K562 (cell line): ENCODE data around the gene COL28A1. TPM values are rescaled to one million over a fixed set of nuclear protein-coding genes. Genes with fewer than 3 reads are reported as not detected.

ENCODE experiments used
- ATAC-seq: fragments of 200-7000 bp; cut with Tn5 transposase; 3 replicates; pipeline ENCODE4 v1.9.1; 2020; ENCODE audit warnings: moderate library complexity
- BruUV-seq: library from RNA; stranded (reverse); fragments of 400-500 nt; replicated peaks from 2 replicates; lab custom pipeline; 2021; lab: Mats Ljungman, UMichigan
- CTCF ChIA-PET: fragments of 300-600 bp; formaldehyde crosslinking; extraction: SDS; loops from one replicate; lab custom pipeline; 2021; ENCODE audit warnings: low intra/inter-chr PET ratio; lab: Yijun Ruan, JAX
- POLR2A ChIA-PET: fragments of 300-600, 350-650 bp; sonication (Branson Sonifier 250); formaldehyde crosslinking; extraction: SDS; loops from one replicate; lab custom pipeline; 2021; ENCODE audit warnings: antibody characterized with exemption, inconsistent platforms; lab: Yijun Ruan, JAX
- DNase-seq, 4 experiments: peaks; one replicate each; pipeline versions ENCODE4 v3.0.0 to v3.0.0-alpha.2; 2011 to 2018; ENCODE audit warnings: low spot score in 3 of 4, mixed read lengths in 3 of 4; ENCODE audit errors: extremely low read depth in 1 of 4
- FAIRE-seq: peaks from 2 replicates; lab custom pipeline; 2011; peaks lifted over from hg19 to GRCh38; lab: Jason Lieb, UNC
- H2AFZ ChIP-seq: 2 replicates; pipeline ENCODE4 v1.6.0; 2011; ENCODE audit warnings: low read depth, low read length, control low read depth, inconsistent platforms
- H3K27ac ChIP-seq: fragments of 200-600 bp; 3 replicates; pipeline ENCODE4 v1.8.0; 2011; ENCODE audit warnings: low read depth, mild to moderate bottlenecking, control low read depth, inconsistent platforms, low read length, moderate library complexity, mixed read lengths; ENCODE audit errors: extremely low read depth
- H3K27me3 ChIP-seq, 2 experiments: fragments of 300-600 bp in 1 of 2; 2 replicates in 1 of 2; 3 replicates in 1 of 2; pipeline versions ENCODE4 v1.6.0 to v1.8.0; 2011; ENCODE audit warnings: inconsistent platforms in 2 of 2, low read length in 2 of 2, mild to moderate bottlenecking in 1 of 2, mixed read lengths in 1 of 2, moderate library complexity in 1 of 2; ENCODE audit not compliant: control insufficient read depth in 2 of 2, insufficient read depth in 2 of 2
- H3K36me3 ChIP-seq: fragments of 300-600 bp; 3 replicates; pipeline ENCODE4 v1.8.0; 2011; ENCODE audit warnings: mild to moderate bottlenecking, low read length, inconsistent platforms; ENCODE audit not compliant: control insufficient read depth, insufficient read depth
- H3K4me1 ChIP-seq, 2 experiments: fragments of 200-600 bp in 1 of 2; replicated peaks in 1 of 2; 2 replicates in 1 of 2; 3 replicates in 1 of 2; pipeline versions ENCODE4 v1.5.1 to v1.8.0; 2011; ENCODE audit warnings: inconsistent platforms in 2 of 2, low read length in 2 of 2, mild to moderate bottlenecking in 1 of 2, mixed read lengths in 1 of 2, moderate library complexity in 1 of 2; ENCODE audit not compliant: control insufficient read depth in 2 of 2, insufficient read depth in 2 of 2
- H3K4me2 ChIP-seq: 2 replicates; pipeline ENCODE4 v1.6.1; 2011; ENCODE audit warnings: low read length, control low read depth, inconsistent platforms, mixed read lengths; ENCODE audit not compliant: insufficient read depth
- H3K4me3 ChIP-seq: fragments of 200-600 bp; sonication (generic), shearing (Covaris generic); 2 replicates; pipeline ENCODE4 v1.5.1; 2016; ENCODE audit warnings: control low read depth, inconsistent platforms
- H3K79me2 ChIP-seq: fragments of 200-600 bp; 3 replicates; pipeline ENCODE4 v1.8.0; 2011; ENCODE audit warnings: low read length, inconsistent platforms; ENCODE audit not compliant: control insufficient read depth, insufficient read depth
- H3K9ac ChIP-seq, 2 experiments: 2 replicates each; pipeline versions ENCODE4 v1.6.0 to v1.6.1; 2011; ENCODE audit warnings: low read depth in 2 of 2, low read length in 2 of 2, control low read depth in 1 of 2, inconsistent platforms in 1 of 2, mild to moderate bottlenecking in 1 of 2, mixed read lengths in 1 of 2; ENCODE audit not compliant: insufficient read depth in 1 of 2
- H3K9me1 ChIP-seq: one replicate; pipeline ENCODE4 v1.6.0; 2011; ENCODE audit warnings: inconsistent platforms, mild to moderate bottlenecking, low read length, moderate library complexity; ENCODE audit not compliant: control insufficient read depth, insufficient read depth
- H3K9me3 ChIP-seq: replicated peaks from 2 replicates; pipeline ENCODE4 v1.5.1; 2011; ENCODE audit warnings: low read depth, low read length, inconsistent platforms; ENCODE audit not compliant: control insufficient read depth, insufficient read depth
- H4K20me1 ChIP-seq: replicated peaks from 2 replicates; pipeline ENCODE4 v1.6.1; 2011; ENCODE audit warnings: low read length, inconsistent platforms, mixed read lengths; ENCODE audit not compliant: control insufficient read depth, insufficient read depth
- ADNP ChIP-seq: fragments of 200-800 bp; sonication (Bioruptor generic); IDR thresholded peaks from 2 replicates; pipeline ENCODE4 v1.6.1; 2016; ENCODE audit warnings: missing genetic modification characterization, missing compliant biosample characterization
- ETV5 ChIP-seq: sonication (generic); formaldehyde crosslinking; IDR thresholded peaks from 2 replicates; pipeline ENCODE4 v1.4.0; 2020; ENCODE audit warnings: low read depth, mild to moderate bottlenecking, missing genetic modification reagents
- FOXK2 ChIP-seq, 2 experiments: fragments of 450-650 bp; IDR thresholded peaks in 1 of 2; conservative IDR thresholded peaks in 1 of 2; 2 replicates each; pipeline ENCODE4 v1.6.1; 2016; ENCODE audit warnings: low read depth in 2 of 2, mild to moderate bottlenecking in 1 of 2
- GTF2F1 ChIP-seq: IDR thresholded peaks from 2 replicates; pipeline ENCODE4 v1.6.1; 2011; ENCODE audit warnings: low read depth, low read length, improper control_type of control experiment
- HDAC3 ChIP-seq: fragments of 450-650 bp; IDR thresholded peaks from 2 replicates; pipeline ENCODE4 v1.6.1; 2018; ENCODE audit warnings: borderline replicate concordance, mild to moderate bottlenecking, moderate library complexity; ENCODE audit not compliant: partially characterized antibody
- KDM5B ChIP-seq: fragments of 200-600 bp; sonication (generic); IDR thresholded peaks from 2 replicates; pipeline ENCODE4 v1.6.1; 2012; ENCODE audit warnings: low read depth, mild to moderate bottlenecking, moderate library complexity, low read length, control low read depth, inconsistent platforms; ENCODE audit not compliant: insufficient replicate concordance
- KLF1 ChIP-seq: fragments of 450-650 bp; IDR thresholded peaks from 2 replicates; pipeline ENCODE4 v1.6.1; 2016; ENCODE audit warnings: missing genetic modification characterization, missing compliant biosample characterization
- KLF13 ChIP-seq: fragments of 450-650 bp; IDR thresholded peaks from 2 replicates; pipeline ENCODE4 v1.6.1; 2016; ENCODE audit warnings: missing genetic modification characterization, low read depth, mild to moderate bottlenecking, missing compliant biosample characterization, moderate library complexity, borderline replicate concordance
- MAFF ChIP-seq: IDR thresholded peaks from 2 replicates; pipeline ENCODE4 v1.6.1; 2012; ENCODE audit warnings: low read length, improper control_type of control experiment
- MCM7 ChIP-seq, 2 experiments: fragments of 450-650 bp; IDR thresholded peaks; 2 replicates each; pipeline ENCODE4 v1.6.1; 2016 to 2018
- NCOR1 ChIP-seq: fragments of 450-650 bp; IDR thresholded peaks from 2 replicates; pipeline ENCODE4 v1.6.1; 2016; ENCODE audit warnings: mild to moderate bottlenecking, moderate library complexity
- PPARD ChIP-seq: fragments of 250-450 bp; sonication (Bioruptor Pico); IDR thresholded peaks from 2 replicates; pipeline ENCODE4 v1.8.0; 2022; ENCODE audit warnings: inconsistent platforms, mild to moderate bottlenecking, moderate library complexity
- PRPF4 ChIP-seq: fragments of 200-400 bp; formaldehyde crosslinking; IDR thresholded peaks from one replicate; pipeline ENCODE4 v1.6.1; 2017; ENCODE audit warnings: low read length, low read depth, mild to moderate bottlenecking; ENCODE audit not compliant: insufficient read depth, poor library complexity, severe bottlenecking
- SLC30A9 ChIP-seq: fragments of 250-450 bp; sonication (Bioruptor Pico); IDR thresholded peaks from 2 replicates; pipeline ENCODE4 v1.8.0; 2022; ENCODE audit warnings: mild to moderate bottlenecking, moderate library complexity
- TFAP4 ChIP-seq: sonication (generic); formaldehyde crosslinking; IDR thresholded peaks from 2 replicates; pipeline ENCODE4 v1.8.0; 2022; ENCODE audit warnings: missing genetic modification reagents, mild to moderate bottlenecking, moderate library complexity, borderline replicate concordance
- ZNF124 ChIP-seq: sonication (generic); formaldehyde crosslinking; IDR thresholded peaks from 2 replicates; pipeline ENCODE4 v1.8.1; 2022; ENCODE audit warnings: missing genetic modification reagents
- ZNF589 ChIP-seq: fragments of 200-800 bp; sonication (Bioruptor generic); IDR thresholded peaks from 2 replicates; pipeline ENCODE4 v1.6.1; 2016; ENCODE audit warnings: low read depth, missing genetic modification characterization, missing compliant biosample characterization
- WGBS: fragments of 100-300 bp; shearing (Covaris generic); methylation state at CpG from one replicate; pipeline ENCODE4 v1.1.6; 2016; ENCODE audit warnings: low coverage, mixed read lengths; ENCODE audit not compliant: insufficient coverage; ENCODE audit errors: missing lambda C conversion rate; 5-methylcytosine and 5-hydroxymethylcytosine counted together
- in situ Hi-C: fragments of 300-500 bp; cut with MboI; formaldehyde crosslinking; loops from 4 replicates; pipeline ENCODE4 v1.15.0; 2018; ENCODE audit warnings: inconsistent platforms, mixed read lengths
- intact Hi-C: fragments of 100-400 bp; cut with micrococcal nuclease; formaldehyde crosslinking; loops from 2 replicates; pipeline ENCODE4 v1.14.2; 2022
- polyA plus RNA-seq, 8 experiments: library from polyadenylated mRNA; depleted of rRNA in 4 of 8; stranded (reverse) in 5 of 8; unstranded in 3 of 8; fragments of >200 nt; fragmentation: Nextera tagmentation in 2 of 8; fragmentation: Illumina TruSeq in 1 of 8; extraction: Ambion mirVana in 2 of 8; extraction: Trizol in 1 of 8; gene quantifications; 2 replicates each; pipeline versions ENCODE4 v1.2.1 to v1.2.3, GENCODE V29; 2011 to 2014; ENCODE audit warnings: inconsistent platforms in 1 of 8, missing spikeins in 1 of 8
- total RNA-seq, 7 experiments: library from RNA; depleted of rRNA in 6 of 7; stranded (reverse); fragments of >200 nt in 6 of 7; fragmentation: Illumina TruSeq in 2 of 7; extraction: Trizol in 2 of 7; gene quantifications; 2 replicates each; pipeline versions ENCODE4 v1.2.1 to v1.2.3, GENCODE V29; 2011 to 2021; ENCODE audit warnings: low replicate concordance in 1 of 7

The COL28A1 gene
- total and polyA plus RNA-seq, 9 of the 15 experiments (the other 6 are each of a cell fraction or from before 2014, with no cell fraction given): 0.03 to 0.13 (median 0.05) TPM; not detected in 3

GRCh38 chr7:7351156-7351555 is 184.5 kb downstream of the COL28A1 start:
- intact Hi-C loops: loop anchor here (5.0 kb wide), 2 partner anchors 249 to 384 kb away; no protein-coding TSS in a partner anchor
- no peak overlapping the region for H3K9ac ChIP-seq
- H3K79me2 ChIP-seq: no peaks in the 10 kb centered on the region
- H3K4me2 ChIP-seq: no peak overlapping the region
- no peaks in the 10 kb centered on the region for H3K9me1 ChIP-seq
- H2AFZ ChIP-seq: no peak overlapping the region
- H3K27ac ChIP-seq: no peak overlapping the region
- H4K20me1 ChIP-seq: no peaks in the 10 kb centered on the region
- no TSS peak for BruUV-seq
- TF ChIP-seq TFAP4 (CRISPR knock-in tag) (no peak), ADNP (tag) (no peak), KLF1 (tag) (no peak), ZNF124 (CRISPR knock-in tag) (no peak), SLC30A9 (CRISPR knock-in tag) (no peak), ETV5 (CRISPR knock-in tag) (no peak), ZNF589 (CRISPR knock-in tag) (no peak), NCOR1 (no peak), PRPF4 (no peak), HDAC3 (no peak), MCM7 (IDR thresholded peaks at IDR 0.05) (no peak), GTF2F1 (no peak), KLF13 (no peak), MAFF (no peak), PPARD (CRISPR knock-in tag) (no peak), KDM5B (no peak), FOXK2 (conservative IDR thresholded peaks at IDR 0.05 in 1 of 2, IDR thresholded peaks at IDR 0.05 in 1 of 2; ENCODE audit: low read depth in 2 of 2) (no peak)
- TF ChIP-seq, all 486 proteins: peak for 0
- WGBS: 0% methylated on average over 2 of the region's 2 CpGs
- DNase-seq (no peak), FAIRE-seq (no peak), ATAC-seq (no peak)
- no peaks in the 10 kb centered on the region for H3K36me3 ChIP-seq
- H3K27me3 ChIP-seq: peaks cover 0 to 2% of the 10 kb centered on the region in 2 experiments; a peak in 1 of 5 replicates
- H3K9me3 ChIP-seq: no peaks in the 10 kb centered on the region
- in situ Hi-C loops: no loop called here
- no peak overlapping the region for H3K4me3 ChIP-seq
- CTCF ChIA-PET: no interaction called here
- POLR2A ChIA-PET: no interaction called here
- no peaks in the 10 kb centered on the region for H3K4me1 ChIP-seq
